OCI-LY1 (cell line): Measurements from ENCODE around the gene PMEPA1.

Experiments
- H2AFZ ChIP-seq: fragments of 200-600 bp; sonication (generic), shearing (Covaris generic); 2 replicates; pipeline ENCODE4 v1.6.0; 2014; ENCODE audit warnings: antibody characterized with exemption, mild to moderate bottlenecking, low read length
- H3F3A ChIP-seq: fragments of 200-600 bp; sonication (generic), shearing (Covaris generic); 2 replicates; pipeline ENCODE4 v1.6.0; 2014; ENCODE audit warnings: mild to moderate bottlenecking, antibody characterized with exemption, low read length, moderate library complexity; ENCODE audit not compliant: insufficient read depth
- H3K27ac ChIP-seq: fragments of 200-600 bp; sonication (generic); 2 replicates; pipeline ENCODE4 v1.5.1; 2014; ENCODE audit warnings: low read length, mixed run types, mild to moderate bottlenecking, low read depth; ENCODE audit not compliant: poor library complexity, severe bottlenecking
- H3K27me3 ChIP-seq: fragments of 200-600 bp; sonication (generic); 2 replicates; pipeline ENCODE4 v1.6.0; 2014; ENCODE audit warnings: antibody characterized with exemption, mild to moderate bottlenecking, low read length, moderate library complexity; ENCODE audit not compliant: insufficient read depth
- H3K36me3 ChIP-seq: fragments of 200-600 bp; sonication (generic); 2 replicates; pipeline ENCODE4 v1.6.1; 2014; ENCODE audit warnings: mild to moderate bottlenecking, antibody characterized with exemption, low read length, moderate library complexity, mixed read lengths; ENCODE audit not compliant: insufficient read depth
- H3K4me1 ChIP-seq: fragments of 200-600 bp; sonication (generic); 2 replicates; pipeline ENCODE4 v1.5.1; 2014; ENCODE audit warnings: mild to moderate bottlenecking, low read length, moderate library complexity; ENCODE audit not compliant: insufficient read depth, severe bottlenecking
- H3K4me2 ChIP-seq: fragments of 200-600 bp; sonication (generic), shearing (Covaris generic); 2 replicates; pipeline ENCODE4 v1.6.1; 2014; ENCODE audit warnings: low read length
- H3K4me3 ChIP-seq: fragments of 200-600 bp; sonication (generic); 2 replicates; pipeline ENCODE4 v1.5.1; 2014; ENCODE audit warnings: low read length, low read depth, mild to moderate bottlenecking, mixed read lengths; ENCODE audit not compliant: poor library complexity, severe bottlenecking
- H3K79me2 ChIP-seq: fragments of 200-600 bp; shearing (Covaris generic); 2 replicates; pipeline ENCODE4 v1.6.1; 2016; ENCODE audit warnings: mixed run types, low read length, mixed read lengths; ENCODE audit not compliant: insufficient read depth
- H3K9ac ChIP-seq: fragments of 200-600 bp; sonication (generic), shearing (Covaris generic); 2 replicates; pipeline ENCODE4 v1.6.1; 2014; ENCODE audit warnings: mild to moderate bottlenecking, low read length, mixed read lengths
- H3K9me2 ChIP-seq: fragments of 200-600 bp; sonication (generic), shearing (Covaris generic); 2 replicates; pipeline ENCODE4 v1.6.1; 2014; ENCODE audit warnings: low read depth, mild to moderate bottlenecking, low read length, mixed read lengths
- H3K9me3 ChIP-seq: fragments of 200-600 bp; shearing (Covaris generic); 2 replicates; pipeline ENCODE4 v1.6.1; 2014; ENCODE audit warnings: low read length, mixed read lengths
- H4K20me1 ChIP-seq: fragments of 200-600 bp; sonication (generic), shearing (Covaris generic); 2 replicates; pipeline ENCODE4 v1.6.0; 2016; ENCODE audit warnings: mild to moderate bottlenecking, low read length; ENCODE audit not compliant: insufficient read depth
- CTCF ChIP-seq: fragments of 200-600 bp; sonication (generic), shearing (Covaris generic); IDR thresholded peaks from 2 replicates; pipeline ENCODE4 v1.5.1; 2017; ENCODE audit warnings: mild to moderate bottlenecking, antibody characterized with exemption, low read length, moderate library complexity, mixed read lengths
- EZH2 ChIP-seq: fragments of 200-600 bp; sonication (generic), shearing (Covaris generic); IDR thresholded peaks from 2 replicates; pipeline ENCODE4 v1.8.0; 2017; ENCODE audit warnings: borderline replicate concordance, mixed run types, mild to moderate bottlenecking, antibody characterized with exemption, low read length, moderate library complexity, mixed read lengths

Gene PMEPA1

GRCh38 chr20:57671662-57672061 is 38.2 kb downstream of the PMEPA1 start:
- peaks cover 5% of the 10 kb centered on the region; the same call in 1 of the 2 replicates for H3K27me3 ChIP-seq

GRCh38 chr20:57671072-57671391 is 38.8 kb downstream of the PMEPA1 start:
- Histone ChIP-seq H3K27ac (no peak overlapping the region), H3K9me3 (no peaks in the 10 kb centered on the region), H3K4me2 (no peak overlapping the region), H3K36me3 (no peaks in the 10 kb centered on the region), H3K4me3 (no peak overlapping the region), H3F3A (no peaks in the 10 kb centered on the region), H3K9me2 (no peaks in the 10 kb centered on the region), H3K9ac (no peak overlapping the region), H3K79me2 (no peaks in the 10 kb centered on the region), H2AFZ (no peak overlapping the region), H3K27me3 (peaks cover 10% of the 10 kb centered on the region; the same call in 1 of the 2 replicates), H4K20me1 (no peaks in the 10 kb centered on the region), H3K4me1 (no peaks in the 10 kb centered on the region)
- no peak for TF ChIP-seq CTCF
- TF ChIP-seq EZH2, result no peak

More at GRCh38 chr20:57671662-57672061, 38.2 kb downstream of the PMEPA1 start:
- no peak for TF ChIP-seq EZH2
- no peak for TF ChIP-seq CTCF
- H2AFZ ChIP-seq, result no peak overlapping the region
- no peak overlapping the region for H3K9ac ChIP-seq
- no peaks in the 10 kb centered on the region for H3K9me3 ChIP-seq
- no peaks in the 10 kb centered on the region for H3K36me3 ChIP-seq
- H4K20me1 ChIP-seq, result no peaks in the 10 kb centered on the region
- H3K4me3 ChIP-seq, result no peak overlapping the region
- no peak overlapping the region for H3K27ac ChIP-seq
- no peaks in the 10 kb centered on the region for H3F3A ChIP-seq
- H3K4me1 ChIP-seq, result no peaks in the 10 kb centered on the region
- no peak overlapping the region for H3K4me2 ChIP-seq
- no peaks in the 10 kb centered on the region for H3K79me2 ChIP-seq
- no peaks in the 10 kb centered on the region for H3K9me2 ChIP-seq

- Histone ChIP-seq H3K9me3 (no peaks in the 10 kb centered on the region), H3K4me1 (no peaks in the 10 kb centered on the region), H3K4me3 (no peak overlapping the region), H3K4me2 (no peak overlapping the region), H3K27me3 (peaks cover 10% of the 10 kb centered on the region; the same call in 1 of the 2 replicates), H3F3A (no peaks in the 10 kb centered on the region), H3K79me2 (no peaks in the 10 kb centered on the region), H3K9me2 (no peaks in the 10 kb centered on the region), H2AFZ (no peak overlapping the region), H3K9ac (no peak overlapping the region), H3K36me3 (no peaks in the 10 kb centered on the region), H3K27ac (no peak overlapping the region), H4K20me1 (no peaks in the 10 kb centered on the region)
- no peak for TF ChIP-seq EZH2
- TF ChIP-seq CTCF, result no peak
These were observed 39.3 kb downstream of the PMEPA1 start for GRCh38 chr20:57670288-57671071.
